DMS53 treated with DMSO at 0.1 percent for 48 hours (cell line): ENCODE data around the gene MARCKSL1.

Source experiments
- DNase-seq: peaks from one replicate; lab custom pipeline; 2025; ENCODE audit not compliant: unreplicated experiment; lab: John Stamatoyannopoulos, UW

The MARCKSL1 gene

DNA sequence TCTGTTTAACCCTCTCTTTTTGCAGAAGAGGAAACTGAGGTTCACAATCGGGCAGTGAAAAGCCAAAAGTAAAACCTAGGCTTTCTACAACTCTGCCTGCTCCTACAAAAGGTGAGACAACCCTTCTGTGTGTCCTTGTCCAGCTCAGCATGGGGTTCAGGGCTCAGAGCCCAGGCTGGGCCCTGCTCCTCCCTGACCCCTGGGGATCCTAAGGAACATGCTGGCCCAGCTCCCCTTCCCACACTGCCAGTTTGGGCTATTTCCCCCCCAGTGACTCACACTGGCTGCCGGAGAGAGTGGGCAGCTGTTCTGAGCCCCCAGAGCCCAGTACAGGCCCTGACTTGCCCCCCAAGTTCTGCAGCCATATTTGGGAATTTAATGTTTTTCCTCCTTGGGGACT is 17.4 kb upstream of the MARCKSL1 start:
- no peak for DNase-seq

- no peak for DNase-seq
Measured at GRCh38 chr1:32352831-32353383, 16.9 kb upstream of the MARCKSL1 start.

DNA sequence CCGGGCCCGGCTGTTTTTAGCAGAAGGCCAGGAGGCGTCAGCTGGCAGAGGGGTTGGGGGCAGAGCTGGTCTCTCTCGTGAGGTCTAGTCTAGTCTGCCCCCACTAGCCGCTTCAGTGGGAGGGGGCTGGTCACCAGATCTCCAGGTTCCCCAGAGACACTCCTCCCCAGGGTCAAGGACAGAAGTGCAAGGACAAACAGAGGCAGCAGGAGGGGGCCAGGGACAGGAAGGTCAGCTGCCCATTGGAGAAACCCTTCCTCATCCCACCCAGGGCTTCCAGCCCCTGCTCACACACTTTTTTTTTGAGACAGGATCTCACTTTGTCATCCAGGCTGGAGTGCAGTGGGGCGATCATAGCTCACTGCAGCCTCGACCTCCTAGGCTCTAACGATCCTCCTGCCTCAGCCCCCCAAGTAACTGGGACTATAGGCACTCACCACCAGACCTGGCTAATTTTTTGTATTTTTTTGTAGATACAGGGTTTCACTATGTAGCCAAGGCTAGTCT is 16.3 kb upstream of the MARCKSL1 start:
- no peak for DNase-seq

- peak; percentile 89 for DNase-seq
Measured at GRCh38 chr1:32351399-32352238, 15.6 kb upstream of the MARCKSL1 start.

DNA sequence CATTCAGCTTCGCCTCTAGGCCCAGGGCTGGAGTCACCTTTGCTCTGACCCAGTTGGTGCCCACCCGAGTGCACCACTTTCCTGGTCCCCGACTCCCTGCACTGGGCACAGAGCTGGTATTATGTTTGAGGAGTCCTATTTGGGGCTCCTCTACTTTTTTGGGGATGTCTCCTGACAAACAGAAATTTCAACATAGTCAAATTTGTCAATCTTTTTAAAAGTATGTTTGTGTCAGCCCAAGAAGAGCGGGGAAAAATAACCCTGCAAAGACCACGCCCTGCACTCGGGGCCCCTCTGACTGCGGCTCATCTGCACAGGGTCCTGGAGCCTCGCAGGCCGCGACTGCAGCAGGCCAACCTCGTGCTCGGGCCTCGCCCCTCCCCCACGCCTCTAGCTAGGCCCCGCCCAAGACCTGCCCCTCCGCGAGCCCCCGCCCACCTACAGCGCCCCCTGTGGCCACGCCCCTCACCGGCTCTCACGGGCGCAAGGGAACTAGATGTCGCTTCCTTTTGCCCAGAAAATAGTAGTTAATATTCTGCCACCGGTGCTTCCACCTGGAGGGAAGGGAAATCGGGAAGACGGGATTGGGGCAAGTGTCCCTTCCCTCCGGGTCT is 14.9 kb upstream of the MARCKSL1 start:
- DNase-seq = no peak

DNA sequence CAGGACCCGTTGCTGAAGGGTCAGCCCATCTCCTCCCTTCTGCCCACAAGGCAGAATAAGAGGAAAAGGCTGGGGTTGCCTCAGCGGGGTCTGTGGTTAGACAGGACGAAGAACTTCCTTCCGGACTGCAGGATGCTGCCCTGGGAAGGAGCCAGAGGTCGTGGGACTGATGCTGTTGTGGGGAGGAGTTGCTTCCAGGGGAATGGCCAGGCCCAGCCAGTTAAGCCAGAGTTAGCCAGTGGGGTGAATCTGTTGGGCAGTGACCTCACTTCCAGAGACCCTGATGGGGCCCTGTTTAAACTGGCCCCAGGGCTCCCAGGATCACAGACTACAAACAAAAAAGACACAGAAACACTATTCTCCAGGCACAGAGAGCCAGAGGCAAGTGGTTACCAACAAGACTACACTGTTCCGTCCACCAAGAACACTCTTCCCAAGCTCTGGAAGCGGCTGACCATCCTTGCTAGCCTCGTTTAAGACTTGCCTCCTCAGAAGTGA is 13.2 kb upstream of the MARCKSL1 start:
- DNase-seq = no peak

GRCh38 chr1:32346532-32347157 is 10.6 kb upstream of the MARCKSL1 start:
- no peak for DNase-seq

DNA sequence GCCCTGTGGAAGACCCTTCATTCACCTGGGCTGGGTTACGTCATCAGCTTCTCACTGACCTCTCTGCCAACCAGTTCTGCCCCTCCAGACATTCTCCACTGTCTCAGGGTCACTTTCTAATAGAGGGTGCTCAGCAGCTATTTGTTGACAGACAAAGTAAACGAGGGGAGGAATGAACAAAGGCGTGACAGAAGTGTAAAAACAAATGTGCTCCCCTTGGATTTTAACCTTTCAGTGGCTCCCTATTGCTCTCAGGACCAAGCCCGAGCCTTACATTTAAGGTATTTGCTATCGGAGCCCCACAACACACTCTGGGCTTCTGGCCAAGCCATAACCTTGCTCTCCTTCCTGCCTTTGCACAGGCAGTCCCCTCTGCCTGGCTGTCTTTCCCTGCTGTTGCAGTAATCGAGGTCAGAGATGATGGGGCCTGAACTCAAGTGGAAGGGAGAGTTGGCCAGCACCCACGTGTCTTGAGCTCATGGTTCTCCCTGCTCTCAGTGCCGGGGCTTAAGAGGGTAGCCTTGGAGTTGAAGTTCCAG is 9.3 kb upstream of the MARCKSL1 start:
- no peak for DNase-seq

DNA sequence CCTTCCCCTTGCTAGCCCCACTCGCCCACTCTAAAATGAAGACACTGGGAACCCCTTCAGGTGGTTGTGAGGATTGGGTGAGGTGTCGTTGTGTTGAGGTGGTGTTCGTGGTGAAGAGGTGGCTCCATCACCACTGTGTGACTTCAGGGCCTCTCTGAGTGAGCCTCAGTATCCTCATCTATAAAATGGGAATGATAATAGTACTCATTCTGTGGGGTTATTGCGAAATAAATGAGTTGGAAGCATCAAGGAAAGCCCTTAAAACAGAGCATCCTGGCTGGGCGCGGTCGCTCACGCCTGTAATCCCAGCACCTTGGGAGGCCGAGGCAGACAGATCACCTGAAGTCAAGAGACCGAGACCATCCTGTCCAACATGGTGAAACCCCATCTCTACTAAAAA is 6.7 kb upstream of the MARCKSL1 start:
- DNase-seq = no peak

GRCh38 chr1:32341971-32342370 is 5.9 kb upstream of the MARCKSL1 start:
- DNase-seq = no peak

DNA sequence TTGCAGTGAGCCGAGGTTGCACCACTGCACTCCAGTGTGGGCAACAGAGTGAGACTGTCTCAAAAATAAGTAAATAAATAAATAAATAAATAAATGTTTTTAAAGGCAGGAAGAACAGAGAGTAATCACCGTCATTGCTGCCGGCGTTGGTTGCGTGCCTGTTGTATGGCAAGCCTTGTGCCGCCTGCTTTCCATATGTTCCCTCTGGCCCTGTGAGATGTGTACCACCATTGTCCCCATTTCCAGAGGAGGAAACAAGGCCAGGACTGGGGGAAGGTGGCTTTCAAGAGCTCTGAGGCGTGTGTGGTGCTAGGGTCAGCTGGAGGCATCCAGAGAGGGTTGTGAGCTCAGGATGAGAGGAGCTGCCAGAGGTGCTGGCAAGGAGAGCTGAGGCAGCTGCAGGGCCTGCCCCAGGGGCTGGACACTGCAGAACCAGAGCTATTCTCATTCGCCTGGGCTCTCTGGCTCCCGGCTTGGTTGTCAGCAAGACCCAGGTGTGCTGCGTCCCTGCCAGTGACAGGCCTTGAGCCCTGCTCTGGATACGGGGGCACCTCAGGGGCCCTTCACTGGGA is 5.2 kb upstream of the MARCKSL1 start:
- DNase-seq = no peak

DNA sequence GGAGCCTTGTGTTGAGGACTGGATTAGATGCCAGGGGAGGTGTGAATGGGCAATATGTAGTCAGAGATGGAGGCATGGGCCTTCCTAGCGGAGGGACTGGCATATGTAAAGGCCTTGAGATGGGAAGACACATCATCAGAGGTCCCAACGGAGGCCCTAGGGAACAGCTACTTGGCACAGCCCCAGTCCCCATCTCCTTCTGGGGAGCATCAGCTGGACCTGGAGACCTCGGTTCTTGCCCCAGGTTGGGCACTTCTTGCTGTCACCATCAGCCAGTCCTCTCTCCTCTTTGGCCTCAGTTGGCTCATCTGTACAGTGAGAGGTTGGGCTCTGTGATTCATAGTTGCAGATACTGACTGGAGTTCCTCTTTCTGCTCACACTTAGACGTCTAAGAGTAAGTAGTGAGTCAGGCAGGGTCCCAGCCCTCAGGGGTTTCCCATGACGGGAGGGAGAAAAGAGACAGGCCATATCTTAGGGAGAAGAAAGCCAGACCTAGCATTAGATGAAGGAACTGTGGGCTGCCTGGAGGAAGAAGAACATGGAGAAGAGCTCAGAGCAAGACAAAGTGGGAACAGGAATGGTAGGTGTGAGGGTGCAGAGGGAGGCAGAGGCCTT is 3.4 kb upstream of the MARCKSL1 start:
- no peak for DNase-seq

DNA sequence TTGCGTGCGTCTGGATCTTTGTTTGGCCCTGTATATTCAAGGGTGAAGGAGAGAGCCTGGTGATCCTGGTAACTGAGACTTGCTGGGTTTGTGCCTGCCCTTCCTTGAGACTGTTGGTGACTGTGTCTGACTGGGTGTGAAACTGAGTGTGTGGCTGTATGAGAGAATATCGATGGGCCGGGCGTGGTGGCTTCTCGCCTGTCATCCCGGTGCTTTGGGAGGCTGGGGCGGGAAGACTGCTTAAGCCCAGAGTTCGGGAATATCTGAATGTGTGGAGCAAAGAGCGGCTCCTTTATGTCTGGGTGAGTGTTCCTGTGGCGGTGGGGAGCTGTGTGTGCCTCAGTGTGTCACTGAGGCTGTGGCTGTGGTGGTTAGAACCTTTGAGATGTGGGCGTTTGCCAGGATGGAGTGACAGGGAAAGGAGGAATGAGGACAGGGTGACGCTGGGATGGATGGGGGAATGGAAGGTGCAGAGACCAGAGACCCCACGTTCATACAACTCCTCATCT is 2.7 kb upstream of the MARCKSL1 start:
- DNase-seq = no peak

GRCh38 chr1:32337855-32338636 is 2.0 kb upstream of the MARCKSL1 start:
- DNase-seq = no peak

DNA sequence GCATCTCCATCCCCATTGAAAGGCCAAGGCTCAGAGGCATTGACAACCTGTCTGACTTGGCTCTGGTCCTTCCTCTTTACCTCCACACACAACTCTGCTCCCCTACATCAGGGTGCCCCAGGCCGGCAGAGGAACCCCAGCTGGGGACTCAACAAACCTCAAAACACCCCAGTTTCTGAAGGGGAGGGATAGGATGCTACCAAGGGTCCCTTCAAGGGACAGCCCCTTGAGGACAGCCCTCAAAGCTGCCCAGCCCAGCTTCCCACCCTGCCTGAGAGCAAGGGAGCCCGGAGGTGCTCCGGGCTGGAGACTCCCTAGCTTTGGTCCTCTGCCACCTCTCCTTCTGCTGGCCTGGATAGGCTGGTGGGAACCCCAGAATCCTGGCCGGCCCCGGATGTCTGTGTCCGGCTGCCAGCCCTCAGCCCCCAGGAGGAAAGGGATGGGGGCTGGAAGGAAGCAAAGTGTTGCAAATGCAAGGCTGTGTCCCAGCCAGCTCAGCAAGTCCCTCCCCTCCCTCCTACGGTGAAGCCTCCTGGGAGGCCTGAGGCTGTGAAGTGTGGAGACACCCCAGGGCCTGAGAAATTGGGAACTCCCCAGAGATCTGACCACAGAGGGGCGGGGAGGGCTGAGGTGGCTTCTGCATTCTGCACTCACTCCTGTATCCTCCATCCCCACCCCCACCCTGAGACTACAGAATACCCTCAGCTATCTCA is 1.1 kb upstream of the MARCKSL1 start:
- no peak for DNase-seq

DNA sequence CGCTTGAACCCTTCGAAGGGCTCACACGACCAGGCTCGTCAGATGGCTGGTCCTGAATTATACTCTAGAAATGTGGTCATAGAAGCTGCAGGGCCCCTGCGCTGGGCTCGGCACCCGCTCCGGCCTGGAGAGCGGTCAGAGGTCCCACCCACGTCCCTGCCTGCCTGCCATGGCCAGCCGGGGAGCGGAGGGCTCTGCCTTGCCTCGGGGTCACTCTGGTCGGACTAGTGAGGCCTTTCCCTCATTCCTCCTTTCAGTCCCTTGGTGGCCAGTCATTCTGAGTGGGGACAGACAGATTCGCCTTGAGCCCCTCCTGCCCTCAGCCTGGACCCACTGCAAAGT is 529 bp upstream of the MARCKSL1 start:
- DNase-seq = no peak

GRCh38 chr1:32335535-32335789 is 571 bp downstream of the MARCKSL1 start:
- DNase-seq = no peak

GRCh38 chr1:32334864-32335534 is 1.0 kb downstream of the MARCKSL1 start:
- peak; percentile 17 for DNase-seq
